ENCODE results near the gene IGSF3. TPM values are rescaled to one million over a fixed set of nuclear protein-coding genes. Genes with fewer than 3 reads are reported as not detected.

IGSF3 gene
- total and polyA plus RNA-seq, 2 donors from 2014 or later = 12.0 to 38.8 TPM

DNA sequence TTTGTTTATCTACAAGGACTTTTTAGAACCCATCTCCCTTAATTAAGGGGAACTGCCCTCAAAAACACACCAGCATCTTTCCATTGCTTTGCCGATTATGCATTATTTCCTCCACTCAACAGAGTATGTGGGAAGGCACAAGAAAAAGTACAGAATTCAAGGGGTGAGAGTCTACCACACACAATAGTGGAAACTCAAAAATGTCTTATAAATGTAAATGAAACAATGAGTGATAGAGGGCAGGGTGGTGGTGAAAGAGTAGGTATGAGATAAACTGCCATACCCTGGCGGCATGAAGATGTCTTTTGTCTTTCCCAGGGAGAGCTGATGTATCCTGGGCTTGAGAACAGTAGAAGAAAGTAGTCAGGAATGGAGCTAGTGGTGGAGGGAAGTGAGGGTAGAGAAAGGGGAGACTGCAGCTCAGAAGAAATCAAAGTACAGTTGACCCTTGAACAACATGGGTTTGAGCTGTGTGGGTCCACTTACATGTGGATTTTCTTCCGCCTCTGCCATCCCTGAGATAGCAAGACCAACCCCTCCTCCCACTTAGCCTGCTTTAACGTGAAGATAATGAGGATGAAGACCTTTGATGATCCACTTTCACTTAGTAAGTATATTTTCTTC lies 121.1 kb downstream of the IGSF3 start:
- Histone ChIP-seq H3K4me1 (ENCODE audit: control insufficient read depth in 2 of 3, insufficient read depth in 2 of 3, low read depth in 1 of 3, low read length in 3 of 3) (no peaks in the 10 kb centered on the region), H3K9ac (ENCODE audit: low read length in 3 of 3) (no peak overlapping the region), H3K9me3 (ENCODE audit: control insufficient read depth in 2 of 3, insufficient read depth in 1 of 3, low read length in 3 of 3) (no peaks in the 10 kb centered on the region), H3K4me3 (ENCODE audit: low read length in 3 of 3) (no peak overlapping the region), H3K27me3 (ENCODE audit: control insufficient read depth, insufficient read depth, low read length) (no peaks in the 10 kb centered on the region), H3K36me3 (ENCODE audit: control insufficient read depth in 2 of 3, insufficient read depth in 3 of 3, low read length in 3 of 3) (peaks cover 0 to 9% (median 2%) of the 10 kb centered on the region in 3 donors), H3K27ac (ENCODE audit: low read depth in 2 of 2, low read length in 2 of 2) (no peak overlapping the region)
- FAIRE-seq (no peak), DNase-seq (no peak)
- TF ChIP-seq, protein P1, sequence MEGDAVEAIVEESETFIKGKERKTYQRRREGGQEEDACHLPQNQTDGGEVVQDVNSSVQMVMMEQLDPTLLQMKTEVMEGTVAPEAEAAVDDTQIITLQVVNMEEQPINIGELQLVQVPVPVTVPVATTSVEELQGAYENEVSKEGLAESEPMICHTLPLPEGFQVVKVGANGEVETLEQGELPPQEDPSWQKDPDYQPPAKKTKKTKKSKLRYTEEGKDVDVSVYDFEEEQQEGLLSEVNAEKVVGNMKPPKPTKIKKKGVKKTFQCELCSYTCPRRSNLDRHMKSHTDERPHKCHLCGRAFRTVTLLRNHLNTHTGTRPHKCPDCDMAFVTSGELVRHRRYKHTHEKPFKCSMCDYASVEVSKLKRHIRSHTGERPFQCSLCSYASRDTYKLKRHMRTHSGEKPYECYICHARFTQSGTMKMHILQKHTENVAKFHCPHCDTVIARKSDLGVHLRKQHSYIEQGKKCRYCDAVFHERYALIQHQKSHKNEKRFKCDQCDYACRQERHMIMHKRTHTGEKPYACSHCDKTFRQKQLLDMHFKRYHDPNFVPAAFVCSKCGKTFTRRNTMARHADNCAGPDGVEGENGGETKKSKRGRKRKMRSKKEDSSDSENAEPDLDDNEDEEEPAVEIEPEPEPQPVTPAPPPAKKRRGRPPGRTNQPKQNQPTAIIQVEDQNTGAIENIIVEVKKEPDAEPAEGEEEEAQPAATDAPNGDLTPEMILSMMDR (IDR thresholded peaks at IDR 0.05; ENCODE audit: borderline replicate concordance, extremely low read depth, insufficient read depth) = no peak
- intact Hi-C loops (cut with DNase I) = no loop called here

DNA sequence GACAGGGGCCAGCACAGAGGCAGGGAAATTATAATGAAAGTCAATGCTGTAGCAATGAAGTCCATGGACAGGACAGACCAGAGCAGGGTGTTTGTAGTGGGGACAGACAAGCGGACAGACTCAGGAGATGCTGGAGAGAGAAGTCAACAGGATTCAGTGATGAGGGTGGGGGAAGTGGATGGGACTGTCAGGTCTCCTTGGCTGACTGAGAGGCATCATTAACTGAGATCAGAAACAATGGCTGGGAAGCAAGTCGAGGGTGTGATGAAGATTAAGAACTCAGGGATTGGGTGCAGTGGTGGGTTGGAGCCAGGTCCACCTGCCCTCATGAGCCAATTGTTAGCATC lies 122.2 kb downstream of the IGSF3 start:
- H3K9me3 ChIP-seq (ENCODE audit: control insufficient read depth in 2 of 3, insufficient read depth in 1 of 3, low read length in 3 of 3) = no peaks in the 10 kb centered on the region
- no peak overlapping the region for H3K9ac ChIP-seq (ENCODE audit: low read length in 3 of 3)
- TF ChIP-seq, protein P1 (IDR thresholded peaks at IDR 0.05; ENCODE audit: borderline replicate concordance, extremely low read depth, insufficient read depth) = no peak
- FAIRE-seq (no peak), DNase-seq (no peak)
- H3K4me1 ChIP-seq (ENCODE audit: control insufficient read depth in 2 of 3, insufficient read depth in 2 of 3, low read depth in 1 of 3, low read length in 3 of 3) = no peaks in the 10 kb centered on the region
- H3K27me3 ChIP-seq (ENCODE audit: control insufficient read depth, insufficient read depth, low read length) = no peaks in the 10 kb centered on the region
- H3K27ac ChIP-seq (ENCODE audit: low read depth in 2 of 2, low read length in 2 of 2) = no peak overlapping the region
- intact Hi-C loops (cut with DNase I) = no loop called here
- H3K4me3 ChIP-seq (ENCODE audit: low read length in 3 of 3) = no peak overlapping the region
- H3K36me3 ChIP-seq (ENCODE audit: control insufficient read depth in 2 of 3, insufficient read depth in 3 of 3, low read length in 3 of 3) = peaks cover 0 to 9% (median 2%) of the 10 kb centered on the region in 3 donors

DNA sequence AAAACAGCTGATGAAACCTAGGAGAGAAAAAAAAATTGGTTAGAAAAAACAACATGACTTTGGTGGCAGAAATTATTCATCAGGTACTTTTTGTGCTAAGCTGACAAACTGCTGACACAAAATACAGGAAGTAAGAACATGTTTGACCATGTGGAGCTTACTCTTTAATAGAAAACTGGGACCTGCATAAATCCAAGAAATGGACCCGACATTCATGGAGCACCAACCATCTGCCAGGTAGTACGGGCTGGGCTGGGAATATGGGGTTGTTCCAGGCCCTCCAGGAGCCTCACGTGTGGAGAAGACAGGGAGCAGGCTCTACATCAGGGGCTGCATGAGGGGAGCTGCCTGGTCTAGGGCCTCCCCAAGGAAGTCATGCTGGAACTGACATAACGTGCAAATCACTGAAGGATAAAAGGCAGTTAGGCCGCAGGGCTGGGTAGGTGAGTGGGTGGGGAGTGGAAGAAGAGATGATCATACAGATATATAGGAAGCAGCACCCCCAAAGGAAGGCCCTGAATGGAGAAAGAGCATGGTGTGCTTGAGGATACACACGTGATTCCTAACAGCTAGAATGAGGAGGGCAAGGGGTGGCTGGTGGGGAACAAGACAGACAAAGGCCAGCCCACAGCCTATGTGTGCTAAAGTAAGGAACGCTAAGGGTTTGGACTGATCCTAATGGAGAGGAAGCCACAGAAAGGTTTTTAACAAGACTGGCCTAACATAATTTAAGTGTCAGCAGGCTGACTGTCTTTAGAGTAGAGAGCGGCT lies 122.8 kb downstream of the IGSF3 start:
- Histone ChIP-seq H3K36me3 (ENCODE audit: control insufficient read depth in 2 of 3, insufficient read depth in 3 of 3, low read length in 3 of 3) (peaks cover 0 to 9% (median 2%) of the 10 kb centered on the region in 3 donors), H3K27me3 (ENCODE audit: control insufficient read depth, insufficient read depth, low read length) (no peaks in the 10 kb centered on the region), H3K4me3 (ENCODE audit: low read length in 3 of 3) (no peak overlapping the region), H3K4me1 (ENCODE audit: control insufficient read depth in 2 of 3, insufficient read depth in 2 of 3, low read depth in 1 of 3, low read length in 3 of 3) (no peaks in the 10 kb centered on the region), H3K9me3 (ENCODE audit: control insufficient read depth in 2 of 3, insufficient read depth in 1 of 3, low read length in 3 of 3) (no peaks in the 10 kb centered on the region), H3K27ac (ENCODE audit: low read depth in 2 of 2, low read length in 2 of 2) (no peak overlapping the region), H3K9ac (ENCODE audit: low read length in 3 of 3) (no peak overlapping the region)
- TF ChIP-seq, protein P1 (IDR thresholded peaks at IDR 0.05; ENCODE audit: borderline replicate concordance, extremely low read depth, insufficient read depth) = no peak
- FAIRE-seq (no peak), DNase-seq (no peak)
- intact Hi-C loops (cut with DNase I) = no loop called here

Measured in kidney (tissue), 14 donors.